HepG2 (cell line): ENCODE results near the gene TRIM23. TPM values are rescaled to one million over a fixed set of nuclear protein-coding genes. Genes with fewer than 3 reads are reported as not detected.

ENCODE experiments used
- GATAD1 ChIP-seq: IDR thresholded peaks from 2 replicates; pipeline ENCODE4 v1.6.1; 2016; ENCODE audit warnings: missing genetic modification reagents, missing compliant biosample characterization
- GPN1 ChIP-seq: sonication (generic); formaldehyde crosslinking; IDR thresholded peaks from 2 replicates; pipeline ENCODE4 v1.5.1; 2020; ENCODE audit warnings: missing genetic modification reagents, borderline replicate concordance
- MXD1 ChIP-seq: sonication (generic); formaldehyde crosslinking; IDR thresholded peaks from 2 replicates; pipeline ENCODE4 v1.4.0; 2020; ENCODE audit warnings: mild to moderate bottlenecking, missing genetic modification reagents
- NONO ChIP-seq, 2 experiments: fragments of 450-650 bp in 1 of 2; sonication (generic) in 1 of 2; formaldehyde crosslinking in 1 of 2; IDR thresholded peaks in 1 of 2; conservative IDR thresholded peaks in 1 of 2; 2 replicates each; pipeline versions ENCODE4 v1.6.1 to v1.8.0; 2017 to 2022; ENCODE audit warnings: mild to moderate bottlenecking in 1 of 2, missing genetic modification reagents in 1 of 2, moderate library complexity in 1 of 2
- SP2 ChIP-seq: sonication (generic); formaldehyde crosslinking; IDR thresholded peaks from 2 replicates; pipeline ENCODE4 v1.5.1; 2020; ENCODE audit warnings: mild to moderate bottlenecking, missing genetic modification reagents
- ZNF24 ChIP-seq: fragments of 450-650 bp; IDR thresholded peaks from 2 replicates; pipeline ENCODE4 v1.6.1; 2017; ENCODE audit warnings: antibody characterized with exemption, mild to moderate bottlenecking
- ZNF580 ChIP-seq: IDR thresholded peaks from 2 replicates; pipeline ENCODE4 v1.6.1; 2016; ENCODE audit warnings: low read depth, borderline replicate concordance
- ZSCAN21 ChIP-seq: sonication (generic); formaldehyde crosslinking; IDR thresholded peaks from 2 replicates; pipeline ENCODE4 v1.8.0; 2022; ENCODE audit warnings: mild to moderate bottlenecking, missing genetic modification reagents, moderate library complexity, borderline replicate concordance
- polyA plus RNA-seq, 8 experiments: library from polyadenylated mRNA; depleted of rRNA in 3 of 8; stranded (reverse) in 7 of 8; unstranded in 1 of 8; fragments of >200 nt; fragmentation: Illumina TruSeq in 4 of 8; extraction: Trizol in 4 of 8; gene quantifications; 2 replicates each; pipeline versions ENCODE4 v1.2.1 to v1.2.3, GENCODE V29; 2011 to 2016; ENCODE audit warnings: low read depth in 4 of 8, missing spikeins in 1 of 8, mixed read lengths in 1 of 8; ENCODE audit not compliant: insufficient read depth in 1 of 8
- small RNA-seq, 3 experiments: library from RNA; depleted of rRNA; stranded (forward); fragments of <200 nt; gene quantifications; one replicate each; pipeline ENCODE3, GENCODE V24; 2012; ENCODE audit warnings: low read depth in 2 of 3, low replicate concordance in 1 of 3; ENCODE audit not compliant: insufficient read length in 3 of 3, insufficient read depth in 2 of 3
- total RNA-seq, 5 experiments: library from RNA; depleted of rRNA; stranded (reverse); fragments of >200 nt; fragmentation: Illumina TruSeq; extraction: Trizol; gene quantifications; 2 replicates each; pipeline ENCODE4 v1.2.3, GENCODE V29; 2016; ENCODE audit warnings: low read depth in 1 of 5

TRIM23 gene
- total and polyA plus RNA-seq, 2 of the 13 experiments (the other 11 are each of a cell fraction or from before 2014, with no cell fraction given) = 4.6 to 11.4 TPM

- TF ChIP-seq ZSCAN21 (CRISPR knock-in tag) (no peak), ZNF580 (CRISPR knock-in tag) (no peak), NONO (IDR thresholded peaks at IDR 0.05) (no peak), NONO (CRISPR knock-in tag; conservative IDR thresholded peaks at IDR 0.05) (no peak), SP2 (CRISPR knock-in tag) (no peak), GATAD1 (CRISPR knock-in tag) (no peak), GPN1 (CRISPR knock-in tag) (no peak), MXD1 (CRISPR knock-in tag) (no peak), ZNF24 (no peak)
These were observed 84.3 kb downstream of the TRIM23 start (continued) for GRCh38 chr5:65539827-65540226.

Small RNA genes lying within 50 kb of the gene (small RNA-seq; reads per million reads assigned to genes)
- 0 reads per million in 3 experiments for gene RNU6-540P

Other genes with a start within 250 kb of the TRIM23 start
- 0.93 and 3.1 TPM in 2 replicates for gene ADAMTS6, start 142.4 kb downstream of the TRIM23 start, total RNA-seq (2016; rRNA removed; fragmentation: Illumina TruSeq; extraction: Trizol)
- gene ADAMTS6, start 142.4 kb downstream of the TRIM23 start, polyA plus RNA-seq (2011; rRNA removed) = 7.3 and 8.2 TPM in 2 replicates
- gene CENPK, start 61.2 kb downstream of the TRIM23 start, total RNA-seq (2016; rRNA removed; fragmentation: Illumina TruSeq; extraction: Trizol) = 54.4 and 75.0 TPM in 2 replicates
- gene CENPK, start 61.2 kb downstream of the TRIM23 start, polyA plus RNA-seq (2011; rRNA removed) = 7.9 and 14.3 TPM in 2 replicates
- 44.3 and 60.8 TPM in 2 replicates for gene PPWD1, start 61.0 kb downstream of the TRIM23 start, total RNA-seq (2016; rRNA removed; fragmentation: Illumina TruSeq; extraction: Trizol)
- gene PPWD1, start 61.0 kb downstream of the TRIM23 start, polyA plus RNA-seq (2011; rRNA removed) = 7.4 and 7.9 TPM in 2 replicates
- gene SHLD3, start 694 bp upstream of the TRIM23 start, total RNA-seq (2016; rRNA removed; fragmentation: Illumina TruSeq; extraction: Trizol) = 6.8 and 8.1 TPM in 2 replicates
- 3.2 and 3.6 TPM in 2 replicates for gene SHLD3, start 694 bp upstream of the TRIM23 start, polyA plus RNA-seq (2011; rRNA removed)
- 19.6 and 24.3 TPM in 2 replicates for gene TRAPPC13, start 694 bp upstream of the TRIM23 start, total RNA-seq (2016; rRNA removed; fragmentation: Illumina TruSeq; extraction: Trizol)
- 8.4 and 10.1 TPM in 2 replicates for gene TRAPPC13, start 694 bp upstream of the TRIM23 start, polyA plus RNA-seq (2011; rRNA removed)
- 11.2 and 13.9 TPM in 2 replicates for gene SGTB, start 97.8 kb upstream of the TRIM23 start, total RNA-seq (2016; rRNA removed; fragmentation: Illumina TruSeq; extraction: Trizol)
- 3.3 and 5.2 TPM in 2 replicates for gene SGTB, start 97.8 kb upstream of the TRIM23 start, polyA plus RNA-seq (2011; rRNA removed)
- 36.7 and 62.9 TPM in 2 replicates for gene NLN, start 97.9 kb upstream of the TRIM23 start, total RNA-seq (2016; rRNA removed; fragmentation: Illumina TruSeq; extraction: Trizol)
- 10.5 and 11.9 TPM in 2 replicates for gene NLN, start 97.9 kb upstream of the TRIM23 start, polyA plus RNA-seq (2011; rRNA removed)